ENCODE results near the gene PIGA. TPM values are rescaled to one million over a fixed set of nuclear protein-coding genes. Genes with fewer than 3 reads are reported as not detected.
"Not testable (repeated sequence)": the region's sequence is repeated elsewhere in the genome, so short reads cannot be mapped to it uniquely, and the experiment has no call there.

The PIGA gene
- total and polyA plus RNA-seq, 3 donors from 2014 or later: 8.1 to 17.0 (median 13.0) TPM

DNA sequence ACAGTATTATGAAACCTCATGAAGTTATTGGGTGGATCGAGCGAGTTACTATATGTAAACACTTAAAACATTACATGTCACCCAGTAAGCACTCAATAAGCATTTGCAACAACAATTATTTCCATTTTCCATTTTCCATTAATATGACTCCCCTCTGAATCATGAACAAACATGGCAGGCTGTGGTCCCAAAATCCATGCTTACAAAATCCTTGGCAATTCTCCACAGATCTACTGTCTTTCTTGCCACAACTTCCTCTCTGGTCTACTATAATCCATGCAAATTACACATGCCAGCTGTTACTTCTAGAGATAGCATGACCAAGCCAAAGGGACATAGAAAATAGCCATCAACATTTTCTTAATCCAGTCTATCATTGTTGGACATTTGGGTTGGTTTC is 41.9 kb downstream of the PIGA start:
- no peak for DNase-seq
- Histone ChIP-seq H3K4me3 (no peak overlapping the region), H3K36me3 (ENCODE audit: low read depth, missing control alignments) (no peaks in the 10 kb centered on the region), H3K9me3 (no peaks in the 10 kb centered on the region), H3K4me1 (no peaks in the 10 kb centered on the region), H3K27ac (no peak overlapping the region), H3K27me3 (no peaks in the 10 kb centered on the region)
- TF ChIP-seq, protein P1, sequence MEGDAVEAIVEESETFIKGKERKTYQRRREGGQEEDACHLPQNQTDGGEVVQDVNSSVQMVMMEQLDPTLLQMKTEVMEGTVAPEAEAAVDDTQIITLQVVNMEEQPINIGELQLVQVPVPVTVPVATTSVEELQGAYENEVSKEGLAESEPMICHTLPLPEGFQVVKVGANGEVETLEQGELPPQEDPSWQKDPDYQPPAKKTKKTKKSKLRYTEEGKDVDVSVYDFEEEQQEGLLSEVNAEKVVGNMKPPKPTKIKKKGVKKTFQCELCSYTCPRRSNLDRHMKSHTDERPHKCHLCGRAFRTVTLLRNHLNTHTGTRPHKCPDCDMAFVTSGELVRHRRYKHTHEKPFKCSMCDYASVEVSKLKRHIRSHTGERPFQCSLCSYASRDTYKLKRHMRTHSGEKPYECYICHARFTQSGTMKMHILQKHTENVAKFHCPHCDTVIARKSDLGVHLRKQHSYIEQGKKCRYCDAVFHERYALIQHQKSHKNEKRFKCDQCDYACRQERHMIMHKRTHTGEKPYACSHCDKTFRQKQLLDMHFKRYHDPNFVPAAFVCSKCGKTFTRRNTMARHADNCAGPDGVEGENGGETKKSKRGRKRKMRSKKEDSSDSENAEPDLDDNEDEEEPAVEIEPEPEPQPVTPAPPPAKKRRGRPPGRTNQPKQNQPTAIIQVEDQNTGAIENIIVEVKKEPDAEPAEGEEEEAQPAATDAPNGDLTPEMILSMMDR (IDR thresholded peaks at IDR 0.05): no peak
- no peak for TF ChIP-seq POLR2A (IDR thresholded peaks at IDR 0.05)
- intact Hi-C loops (cut with DNase I; ENCODE audit: low total_unique reads): no loop called here
- 88 to 100% methylated on average over 2 of the region's 2 CpGs for WGBS, 2 donors

DNA sequence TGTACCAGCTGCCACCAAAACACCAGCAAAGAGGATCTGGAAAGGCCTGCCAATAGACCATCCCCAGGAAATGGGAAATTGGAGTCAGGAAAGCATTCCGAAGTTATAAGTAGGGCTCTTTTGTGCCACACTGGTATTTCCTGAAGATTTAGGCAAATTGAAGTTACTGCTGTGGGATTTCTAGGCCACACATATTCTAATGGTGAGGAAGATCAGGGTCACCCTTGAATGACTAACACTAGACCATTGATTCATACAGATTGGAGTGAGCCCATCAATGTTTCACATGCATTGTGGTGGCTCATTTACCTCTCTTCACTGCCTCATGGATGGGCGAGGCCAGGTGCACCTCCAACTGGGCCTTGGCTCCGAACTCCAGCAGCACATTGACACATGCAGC is 42.5 kb downstream of the PIGA start:
- intact Hi-C loops (cut with DNase I; ENCODE audit: low total_unique reads): no loop called here
- TF ChIP-seq POLR2A (IDR thresholded peaks at IDR 0.05): no peak
- TF ChIP-seq, protein P1 (IDR thresholded peaks at IDR 0.05): no peak
- Histone ChIP-seq H3K4me3 (no peak overlapping the region), H3K9me3 (no peaks in the 10 kb centered on the region), H3K27me3 (no peaks in the 10 kb centered on the region), H3K27ac (no peak overlapping the region), H3K36me3 (ENCODE audit: low read depth, missing control alignments) (no peaks in the 10 kb centered on the region), H3K4me1 (no peaks in the 10 kb centered on the region)
- WGBS, 2 donors: 83 to 98% methylated on average over 3 of the region's 3 CpGs
- no peak for DNase-seq

DNA sequence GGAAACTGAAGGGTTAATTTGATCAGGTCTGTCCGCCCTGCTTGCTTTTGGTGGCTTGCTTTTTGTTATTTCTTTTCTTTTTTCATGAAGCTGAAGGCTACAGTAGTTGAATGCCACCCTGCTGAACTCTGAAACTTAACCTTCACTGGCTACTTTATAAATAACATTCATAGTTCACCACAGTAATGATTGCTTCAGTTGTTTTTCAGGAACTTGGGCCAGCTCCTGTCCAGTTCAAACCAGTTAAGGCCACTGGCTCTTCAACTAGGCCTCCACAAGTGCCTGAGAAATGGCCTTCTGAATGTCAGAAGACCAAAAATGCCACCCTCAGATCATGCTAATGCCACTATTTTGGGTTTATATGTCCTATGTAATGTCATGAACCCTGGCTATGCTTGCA is 57.7 kb downstream of the PIGA start:
- H3K9me3 ChIP-seq: no peaks in the 10 kb centered on the region
- H3K4me3 ChIP-seq: no peak overlapping the region
- H3K36me3 ChIP-seq (ENCODE audit: low read depth, missing control alignments): no peaks in the 10 kb centered on the region
- 14 to 47% methylated on average over 1 of the region's 1 CpG for WGBS, 2 donors
- intact Hi-C loops (cut with DNase I; ENCODE audit: low total_unique reads): no loop called here
- H3K27ac ChIP-seq: no peak overlapping the region
- H3K27me3 ChIP-seq: no peaks in the 10 kb centered on the region
- DNase-seq: no peak
- no peaks in the 10 kb centered on the region for H3K4me1 ChIP-seq
- TF ChIP-seq POLR2A (IDR thresholded peaks at IDR 0.05): no peak
- TF ChIP-seq, protein P1 (IDR thresholded peaks at IDR 0.05): no peak

DNA sequence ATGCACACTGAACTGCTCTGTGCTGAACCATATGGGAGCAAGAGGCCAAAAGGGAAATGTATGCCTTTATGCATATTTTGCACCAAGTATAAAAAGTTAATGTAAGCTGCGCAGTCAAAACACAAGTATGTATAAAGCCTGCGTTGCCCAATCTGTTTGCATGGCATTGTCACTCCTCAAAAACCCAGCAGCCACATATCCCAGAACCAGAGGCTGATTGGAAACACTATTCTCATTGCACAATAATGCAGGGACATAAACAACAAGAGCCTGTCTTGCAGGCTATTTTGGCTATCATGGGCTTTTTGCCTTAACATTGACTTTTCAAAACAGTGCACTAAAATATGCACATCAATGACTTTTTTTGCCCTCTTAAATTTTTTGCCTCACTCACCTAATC is 60.4 kb downstream of the PIGA start:
- TF ChIP-seq, protein P1 (IDR thresholded peaks at IDR 0.05): no peak
- TF ChIP-seq POLR2A (IDR thresholded peaks at IDR 0.05): no peak
- no peaks in the 10 kb centered on the region for H3K36me3 ChIP-seq (ENCODE audit: low read depth, missing control alignments)
- H3K27ac ChIP-seq: no peak overlapping the region
- no peaks in the 10 kb centered on the region for H3K9me3 ChIP-seq
- no peak for DNase-seq
- H3K27me3 ChIP-seq: no peaks in the 10 kb centered on the region
- WGBS, 2 donors: 90 to 95% methylated on average over 2 of the region's 2 CpGs
- no peak overlapping the region for H3K4me3 ChIP-seq
- H3K4me1 ChIP-seq: no peaks in the 10 kb centered on the region
- intact Hi-C loops (cut with DNase I; ENCODE audit: low total_unique reads): no loop called here

DNA sequence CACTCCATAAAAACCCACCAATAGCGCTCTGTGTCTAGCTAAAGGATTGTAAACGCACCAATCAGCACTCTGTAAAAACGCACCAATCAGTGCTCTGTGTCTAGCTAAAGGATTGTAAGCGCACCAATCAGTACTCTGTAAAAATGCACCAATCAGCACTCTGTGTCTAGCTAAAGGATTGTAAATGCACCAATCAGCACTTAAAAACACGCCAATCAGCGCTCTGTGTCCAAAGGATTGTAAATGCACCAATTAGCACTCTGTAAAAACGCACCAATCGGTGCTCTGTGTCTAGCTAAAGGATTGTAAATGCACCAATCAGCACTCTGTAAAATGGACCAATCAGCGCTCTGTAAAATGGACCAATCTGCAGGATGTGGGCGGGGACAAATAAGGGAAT is 62.0 kb downstream of the PIGA start:
- H3K4me1 ChIP-seq; H3K27ac ChIP-seq; H3K9me3 ChIP-seq; intact Hi-C loops (cut with DNase I; ENCODE audit: low total_unique reads); DNase-seq; H3K4me3 ChIP-seq; H3K27me3 ChIP-seq; H3K36me3 ChIP-seq (ENCODE audit: low read depth, missing control alignments): not testable (repeated sequence)
- 93 to 95% methylated on average over 10 of the region's 10 CpGs for WGBS, 2 donors
